Activated naive CD8-positive, alpha-beta T cell treated with anti-CD3 and anti-CD28 coated beads, Interleukin-2, amount 10 ng/mL, durations not matched to agents 7 days and 5 days (primary cell): ENCODE results near the gene LOXHD1. TPM values are rescaled to one million over a fixed set of nuclear protein-coding genes. Genes with fewer than 3 reads are reported as not detected.

ENCODE experiments used
- ATAC-seq: fragments of 150-1000 bp; cut with Tn5 transposase; one replicate; pipeline ENCODE4 v1.10.0; 2021; ENCODE audit warnings: low read depth, moderate library complexity
- POLR2A ChIA-PET: fragments of 350-600 bp; sonication (Branson Sonifier 250); formaldehyde crosslinking; loops from one replicate; lab custom pipeline; 2021; ENCODE audit warnings: antibody characterized with exemption; lab: Charles Lee
- DNase-seq: peaks from one replicate; pipeline ENCODE4 v3.0.0; 2021
- H3K27ac Mint-ChIP-seq: one replicate; pipeline ENCODE4 v1.8.0; 2022; ENCODE audit warnings: mild to moderate bottlenecking, mixed read lengths
- H3K27me3 Mint-ChIP-seq: one replicate; pipeline ENCODE4 v1.8.0; 2022; ENCODE audit warnings: mild to moderate bottlenecking, moderate library complexity, mixed read lengths
- H3K36me3 Mint-ChIP-seq: one replicate; pipeline ENCODE4 v1.8.0; 2021; ENCODE audit warnings: mild to moderate bottlenecking, mixed read lengths
- H3K4me1 Mint-ChIP-seq: one replicate; pipeline ENCODE4 v1.8.0; 2021; ENCODE audit warnings: mixed read lengths
- H3K4me3 Mint-ChIP-seq: one replicate; pipeline ENCODE4 v1.8.0; 2022; ENCODE audit warnings: mild to moderate bottlenecking, moderate library complexity, mixed read lengths
- H3K9me3 Mint-ChIP-seq: one replicate; pipeline ENCODE4 v1.8.0; 2021; ENCODE audit warnings: mixed read lengths
- total RNA-seq, 2 experiments: library from RNA; stranded (reverse); gene quantifications; one replicate each; pipeline ENCODE4 v1.2.3, GENCODE V29; 2021

Gene LOXHD1
- total RNA-seq, 2 experiments from 2014 or later = 0.26 to 0.39 TPM

GRCh38 chr18:46559296-46559695 is 97.7 kb downstream of the LOXHD1 start:
- no peaks in the 10 kb centered on the region for H3K4me1 Mint-ChIP-seq
- ATAC-seq = no peak
- H3K9me3 Mint-ChIP-seq = no peaks in the 10 kb centered on the region
- POLR2A ChIA-PET = no interaction called here
- H3K36me3 Mint-ChIP-seq = no peaks in the 10 kb centered on the region
- H3K27me3 Mint-ChIP-seq = peaks cover 2% of the 10 kb centered on the region
- no peak overlapping the region for H3K4me3 Mint-ChIP-seq
- no peak overlapping the region for H3K27ac Mint-ChIP-seq
- no peak for DNase-seq

GRCh38 chr18:46556590-46557206 is 100.3 kb downstream of the LOXHD1 start:
- ATAC-seq (no peak), DNase-seq (no peak)
- Mint-ChIP-seq H3K9me3 (no peaks in the 10 kb centered on the region), H3K36me3 (no peaks in the 10 kb centered on the region), H3K27ac (no peak overlapping the region), H3K27me3 (peaks cover under 1% of the 10 kb centered on the region), H3K4me3 (no peak overlapping the region), H3K4me1 (no peaks in the 10 kb centered on the region)
- POLR2A ChIA-PET = no interaction called here

- ATAC-seq (no peak), DNase-seq (no peak)
- H3K27me3 Mint-ChIP-seq = no peaks in the 10 kb centered on the region
- H3K9me3 Mint-ChIP-seq = no peaks in the 10 kb centered on the region
- no peak overlapping the region for H3K27ac Mint-ChIP-seq
- no peaks in the 10 kb centered on the region for H3K36me3 Mint-ChIP-seq
- POLR2A ChIA-PET = no interaction called here
- H3K4me1 Mint-ChIP-seq = no peaks in the 10 kb centered on the region
- no peak overlapping the region for H3K4me3 Mint-ChIP-seq
Measured at GRCh38 chr18:46555724-46556123, 101.3 kb downstream of the LOXHD1 start.

GRCh38 chr18:46555213-46555612 is 101.8 kb downstream of the LOXHD1 start:
- Mint-ChIP-seq H3K9me3 (no peaks in the 10 kb centered on the region), H3K4me1 (no peaks in the 10 kb centered on the region), H3K4me3 (no peak overlapping the region), H3K27ac (no peak overlapping the region), H3K36me3 (no peaks in the 10 kb centered on the region), H3K27me3 (no peaks in the 10 kb centered on the region)
- POLR2A ChIA-PET = no interaction called here
- no peak for ATAC-seq
- no peak for DNase-seq

- Mint-ChIP-seq H3K4me3 (no peak overlapping the region), H3K9me3 (no peaks in the 10 kb centered on the region), H3K36me3 (no peaks in the 10 kb centered on the region), H3K27ac (no peak overlapping the region), H3K4me1 (no peaks in the 10 kb centered on the region), H3K27me3 (no peaks in the 10 kb centered on the region)
- no peak for ATAC-seq
- POLR2A ChIA-PET = no interaction called here
- DNase-seq = no peak
Measured at GRCh38 chr18:46554406-46555080, 102.5 kb downstream of the LOXHD1 start.

- POLR2A ChIA-PET = no interaction called here
- no peak overlapping the region for H3K27ac Mint-ChIP-seq
- H3K9me3 Mint-ChIP-seq = peaks cover 2% of the 10 kb centered on the region
- no peaks in the 10 kb centered on the region for H3K36me3 Mint-ChIP-seq
- peaks cover 2% of the 10 kb centered on the region for H3K27me3 Mint-ChIP-seq
- no peak for DNase-seq
- no peak overlapping the region for H3K4me3 Mint-ChIP-seq
- H3K4me1 Mint-ChIP-seq = no peaks in the 10 kb centered on the region
- ATAC-seq = no peak
Measured at GRCh38 chr18:46550609-46551008, 106.4 kb downstream of the LOXHD1 start.

GRCh38 chr18:46547520-46547919 is 109.5 kb downstream of the LOXHD1 start:
- H3K27me3 Mint-ChIP-seq = peaks cover 2% of the 10 kb centered on the region
- H3K27ac Mint-ChIP-seq = no peak overlapping the region
- POLR2A ChIA-PET = no interaction called here
- no peaks in the 10 kb centered on the region for H3K4me1 Mint-ChIP-seq
- ATAC-seq = no peak
- no peak for DNase-seq
- H3K4me3 Mint-ChIP-seq = no peak overlapping the region
- H3K36me3 Mint-ChIP-seq = no peaks in the 10 kb centered on the region
- H3K9me3 Mint-ChIP-seq = peaks cover 4% of the 10 kb centered on the region

- POLR2A ChIA-PET = no interaction called here
- Mint-ChIP-seq H3K4me3 (no peak overlapping the region), H3K36me3 (no peaks in the 10 kb centered on the region), H3K27ac (no peak overlapping the region), H3K27me3 (peaks cover 2% of the 10 kb centered on the region), H3K4me1 (peaks cover 7% of the 10 kb centered on the region), H3K9me3 (peaks cover 4% of the 10 kb centered on the region)
- DNase-seq = no peak
- ATAC-seq = no peak
Measured at GRCh38 chr18:46546111-46546640, 110.8 kb downstream of the LOXHD1 start.

GRCh38 chr18:46542545-46542944 is 114.5 kb downstream of the LOXHD1 start:
- H3K27me3 Mint-ChIP-seq = peaks cover 2% of the 10 kb centered on the region
- peaks cover 7% of the 10 kb centered on the region for H3K4me1 Mint-ChIP-seq
- H3K27ac Mint-ChIP-seq = no peak overlapping the region
- peaks cover 4% of the 10 kb centered on the region for H3K9me3 Mint-ChIP-seq
- DNase-seq (no peak), ATAC-seq (no peak)
- POLR2A ChIA-PET = no interaction called here
- no peak overlapping the region for H3K4me3 Mint-ChIP-seq
- H3K36me3 Mint-ChIP-seq = no peaks in the 10 kb centered on the region

DNA sequence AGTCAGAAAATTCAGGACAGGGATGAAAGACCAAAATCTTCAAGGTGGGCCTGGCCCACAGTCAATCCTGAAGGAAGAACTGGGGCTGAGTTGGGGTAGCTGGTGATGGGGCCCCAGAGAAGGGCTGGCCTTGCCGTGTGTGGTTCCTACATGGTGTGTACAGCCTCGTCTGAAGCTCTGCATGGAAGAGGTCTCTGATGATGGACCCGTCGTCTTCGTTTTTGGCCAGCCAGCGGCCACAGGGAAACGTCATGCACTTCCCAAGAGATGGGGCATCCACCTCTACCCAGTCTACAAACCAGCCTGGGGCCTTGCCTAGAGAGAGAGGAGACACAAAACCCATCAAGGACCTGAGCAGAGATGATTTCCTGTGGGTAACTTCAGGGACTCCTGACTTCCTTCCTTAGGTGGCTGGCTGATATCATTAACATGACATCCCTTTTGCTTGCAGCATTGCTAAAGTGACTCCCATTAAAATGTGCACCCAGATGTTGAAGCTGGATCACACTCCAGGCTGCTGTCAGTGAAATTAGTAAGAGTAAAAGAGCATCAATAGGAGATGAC is 115.3 kb downstream of the LOXHD1 start:
- peaks cover 4% of the 10 kb centered on the region for H3K9me3 Mint-ChIP-seq
- no peak overlapping the region for H3K27ac Mint-ChIP-seq
- no peaks in the 10 kb centered on the region for H3K36me3 Mint-ChIP-seq
- H3K27me3 Mint-ChIP-seq = peaks cover 2% of the 10 kb centered on the region
- peaks cover 7% of the 10 kb centered on the region for H3K4me1 Mint-ChIP-seq
- H3K4me3 Mint-ChIP-seq = no peak overlapping the region
- ATAC-seq (peak; percentile 67), DNase-seq (no peak)
- POLR2A ChIA-PET = no interaction called here

DNA sequence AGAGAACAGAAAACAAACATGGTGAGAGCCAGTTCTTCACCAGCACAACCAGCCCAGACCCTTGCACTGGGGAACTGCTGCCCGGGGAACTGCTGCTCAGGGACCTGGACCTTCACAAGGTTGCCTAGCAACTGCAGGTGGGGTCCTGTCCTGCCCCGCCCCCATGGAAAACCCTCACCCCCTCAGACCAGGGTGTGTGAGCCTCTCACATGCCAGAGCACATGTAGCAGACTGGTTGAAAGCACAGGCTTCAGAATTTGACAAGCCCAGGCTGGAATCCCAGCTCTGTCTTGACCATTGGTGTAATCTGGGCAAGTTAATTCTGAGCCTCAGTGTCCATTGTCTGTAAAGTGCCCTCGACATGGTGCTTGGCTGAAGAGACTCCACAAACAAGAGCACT is 118.6 kb downstream of the LOXHD1 start:
- no peaks in the 10 kb centered on the region for H3K36me3 Mint-ChIP-seq
- no peak overlapping the region for H3K4me3 Mint-ChIP-seq
- H3K27me3 Mint-ChIP-seq = peaks cover 2% of the 10 kb centered on the region
- H3K4me1 Mint-ChIP-seq = peaks cover 7% of the 10 kb centered on the region
- POLR2A ChIA-PET = no interaction called here
- DNase-seq = no peak
- H3K9me3 Mint-ChIP-seq = no peaks in the 10 kb centered on the region
- ATAC-seq = no peak
- H3K27ac Mint-ChIP-seq = no peak overlapping the region

GRCh38 chr18:46536215-46536874 is 120.7 kb downstream of the LOXHD1 start:
- DNase-seq (no peak), ATAC-seq (no peak)
- Mint-ChIP-seq H3K27me3 (peaks cover 2% of the 10 kb centered on the region), H3K27ac (no peak overlapping the region), H3K4me3 (no peak overlapping the region), H3K9me3 (no peaks in the 10 kb centered on the region), H3K36me3 (no peaks in the 10 kb centered on the region), H3K4me1 (no peaks in the 10 kb centered on the region)
- POLR2A ChIA-PET = interaction anchor here (0.6 kb wide), 1 partner anchor 9 kb away, joined by 3 read pairs; no protein-coding TSS in a partner anchor

DNA sequence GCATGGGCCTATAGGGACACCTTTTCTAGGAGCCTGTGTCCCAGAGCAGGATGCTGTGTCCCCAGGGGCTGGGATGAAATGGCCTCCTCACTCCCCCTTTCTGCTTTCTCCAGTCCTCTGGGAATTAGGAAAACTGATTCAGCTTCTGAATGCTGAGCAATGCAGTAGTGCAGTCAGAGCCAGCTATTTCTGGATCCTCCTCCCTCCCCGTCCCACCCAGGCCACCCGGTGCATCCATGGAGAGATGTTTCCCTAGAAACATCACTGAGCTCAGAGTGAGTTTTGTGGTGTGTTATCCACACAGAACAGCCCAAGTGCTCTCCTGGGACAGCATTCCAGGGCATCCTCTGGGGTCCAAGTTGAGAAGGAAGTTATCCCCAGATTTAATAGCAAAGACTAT is 125.5 kb downstream of the LOXHD1 start:
- DNase-seq (no peak), ATAC-seq (no peak)
- Mint-ChIP-seq H3K27me3 (peaks cover 10% of the 10 kb centered on the region), H3K27ac (no peak overlapping the region), H3K4me1 (no peaks in the 10 kb centered on the region), H3K36me3 (no peaks in the 10 kb centered on the region), H3K9me3 (no peaks in the 10 kb centered on the region), H3K4me3 (no peak overlapping the region)
- POLR2A ChIA-PET = no interaction called here
